HG03442 (cell line): ENCODE measurements around the gene UPK1A.

Source experiments
- ATAC-seq: cut with Tn5 transposase; IDR thresholded peaks from one replicate; pipeline ENCODE4 v1.9.1; 2021; ENCODE audit warnings: mild to moderate bottlenecking, moderate library complexity; ENCODE audit not compliant: unreplicated experiment

The UPK1A gene

DNA sequence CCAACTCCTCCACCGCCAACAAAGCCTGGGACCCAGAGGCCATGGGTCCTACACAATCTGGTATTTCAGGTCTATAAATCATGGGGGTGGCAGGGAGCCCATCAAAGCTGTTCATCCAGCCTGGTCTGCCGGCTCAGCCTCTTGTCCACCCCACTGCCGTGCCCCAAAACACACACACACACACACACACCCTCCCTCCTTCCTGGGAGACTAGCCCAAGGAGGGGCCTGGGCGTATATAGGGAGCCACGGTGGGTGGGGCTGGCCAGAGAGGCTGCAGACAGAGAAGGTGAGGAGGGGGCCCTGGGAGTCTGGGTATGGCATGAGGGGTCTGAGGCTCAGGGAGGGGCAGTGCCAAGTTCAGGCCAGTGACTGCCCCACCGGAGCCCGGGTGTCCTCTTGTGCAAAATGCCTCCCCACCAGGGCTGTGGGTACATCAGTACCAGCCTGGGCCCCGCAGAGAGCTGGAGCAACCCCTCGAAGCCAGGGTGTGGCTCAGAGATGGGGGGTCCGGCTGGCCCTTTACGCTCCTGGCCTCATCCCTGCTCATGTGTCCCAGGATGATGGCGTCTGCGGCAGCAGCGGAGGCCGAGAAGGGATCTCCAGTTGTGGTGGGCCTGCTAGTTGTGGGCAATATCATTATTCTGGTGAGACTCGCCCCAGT lies at the start of gene UPK1A:
Gene UPK1A (plus strand): TSS at position 267 of the 663 bp plus-strand sequence. CDS start 296 bp downstream, at position 563.
- ATAC-seq, result no peak

DNA sequence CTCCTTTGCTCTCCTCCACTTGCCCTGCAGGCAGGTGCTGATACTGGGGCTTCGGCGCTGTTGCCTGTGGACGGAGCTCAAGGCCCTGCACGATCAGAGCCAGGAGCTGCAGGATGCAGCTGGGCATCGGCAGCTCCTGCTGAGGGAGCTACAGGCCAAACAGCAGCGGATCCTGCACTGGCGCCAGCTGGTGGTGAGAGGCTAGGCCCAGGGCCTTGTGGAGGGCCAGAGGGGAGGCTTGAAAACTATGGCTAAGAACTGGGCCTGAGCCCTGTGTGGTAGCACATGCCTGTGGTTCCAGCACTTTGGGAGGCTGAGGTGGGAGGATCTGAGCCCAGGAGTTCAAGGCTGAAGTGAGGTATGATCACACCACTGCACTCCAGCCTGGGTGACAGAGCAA lies 47.5 kb upstream of the UPK1A start:
- ATAC-seq, result no peak

DNA sequence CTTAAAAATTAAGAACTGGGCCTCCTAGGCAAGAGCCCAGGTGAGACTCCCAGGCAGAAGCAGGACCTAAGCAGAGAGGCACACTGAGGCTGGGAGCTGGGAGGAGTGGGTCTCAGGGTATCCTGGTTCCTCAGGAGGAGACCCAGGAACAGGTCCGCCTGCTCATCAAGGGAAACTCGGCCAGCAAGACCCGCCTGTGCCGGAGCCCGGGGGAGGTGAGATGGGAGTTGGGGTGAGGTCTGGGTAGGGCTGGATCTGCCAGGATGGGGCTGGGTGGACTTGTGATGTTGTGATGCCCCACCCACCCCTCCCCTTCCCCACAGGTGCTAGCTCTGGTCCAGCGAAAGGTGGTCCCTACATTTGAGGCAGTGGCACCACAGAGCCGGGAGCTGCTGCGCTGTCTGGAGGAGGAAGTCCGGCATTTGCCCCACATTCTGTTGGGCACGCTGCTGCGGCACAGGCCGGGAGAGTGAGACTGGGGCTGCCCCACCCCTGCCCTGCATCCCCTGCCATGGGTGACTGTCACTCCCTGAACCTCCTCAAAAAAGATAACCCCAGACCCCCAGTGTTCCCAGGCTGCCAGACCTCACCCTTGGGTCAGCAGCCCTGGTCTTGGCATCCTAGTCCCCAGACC lies 46.9 kb upstream of the UPK1A start:
- ATAC-seq, result no peak

DNA sequence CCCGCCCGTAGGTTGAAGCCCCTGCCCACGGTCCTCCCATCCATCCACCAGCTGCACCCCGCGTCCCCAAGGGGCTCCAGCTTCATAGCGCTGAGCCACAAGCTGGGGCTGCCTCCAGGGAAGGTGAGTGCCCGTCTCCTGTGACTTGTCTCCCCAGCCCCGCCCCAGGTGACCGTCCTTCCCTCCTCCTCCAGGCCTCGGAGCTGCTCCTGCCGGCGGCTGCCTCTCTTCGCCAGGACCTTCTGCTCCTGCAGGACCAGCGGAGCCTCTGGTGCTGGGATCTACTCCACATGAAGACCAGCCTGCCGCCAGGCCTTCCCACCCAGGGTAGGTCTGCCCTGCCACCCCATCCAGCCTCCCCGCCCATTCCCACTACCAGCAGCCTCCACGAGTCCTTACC lies 46.3 kb upstream of the UPK1A start:
- ATAC-seq, result no peak

DNA sequence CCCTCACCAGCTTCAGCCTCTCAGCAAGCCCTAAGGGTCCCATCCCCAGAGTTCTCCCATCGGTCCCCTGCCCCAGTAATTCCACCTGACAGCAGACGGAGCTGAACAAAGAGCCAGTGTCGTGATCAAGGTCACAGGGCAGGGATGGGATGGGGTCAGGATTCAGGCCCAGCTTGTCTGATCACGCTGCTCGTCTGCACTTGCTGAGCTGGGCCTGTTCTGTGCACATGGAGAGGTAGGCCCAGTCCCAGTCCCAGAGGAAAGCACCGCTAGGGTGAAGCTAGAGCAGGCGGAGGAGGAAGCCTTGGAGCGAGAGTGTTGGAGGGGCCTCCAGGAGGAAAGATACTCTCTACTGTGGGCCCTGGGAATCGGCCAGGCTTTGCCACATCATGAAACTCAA lies 44.6 kb upstream of the UPK1A start:
- ATAC-seq, result no peak

DNA sequence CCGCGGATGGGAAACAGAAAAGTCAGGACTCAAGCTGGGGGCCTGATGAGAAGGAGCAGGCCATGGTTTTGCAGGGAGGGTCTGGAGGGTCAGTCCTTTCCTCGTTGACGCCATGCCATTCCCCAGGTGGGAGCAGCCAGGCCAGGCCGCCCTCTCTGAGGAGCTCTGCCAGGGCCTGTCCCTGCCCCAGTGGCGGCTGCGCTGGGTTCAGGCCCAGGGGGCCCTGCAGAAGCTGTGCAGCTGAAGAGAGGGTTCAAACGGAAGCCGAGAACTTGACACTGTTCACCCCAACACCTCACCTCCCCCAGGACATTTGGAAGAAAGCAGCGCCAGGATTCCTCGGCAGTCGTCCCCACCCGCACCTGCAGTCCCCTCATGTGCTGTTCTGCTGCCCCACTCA lies 43.6 kb upstream of the UPK1A start:
- no peak for ATAC-seq

DNA sequence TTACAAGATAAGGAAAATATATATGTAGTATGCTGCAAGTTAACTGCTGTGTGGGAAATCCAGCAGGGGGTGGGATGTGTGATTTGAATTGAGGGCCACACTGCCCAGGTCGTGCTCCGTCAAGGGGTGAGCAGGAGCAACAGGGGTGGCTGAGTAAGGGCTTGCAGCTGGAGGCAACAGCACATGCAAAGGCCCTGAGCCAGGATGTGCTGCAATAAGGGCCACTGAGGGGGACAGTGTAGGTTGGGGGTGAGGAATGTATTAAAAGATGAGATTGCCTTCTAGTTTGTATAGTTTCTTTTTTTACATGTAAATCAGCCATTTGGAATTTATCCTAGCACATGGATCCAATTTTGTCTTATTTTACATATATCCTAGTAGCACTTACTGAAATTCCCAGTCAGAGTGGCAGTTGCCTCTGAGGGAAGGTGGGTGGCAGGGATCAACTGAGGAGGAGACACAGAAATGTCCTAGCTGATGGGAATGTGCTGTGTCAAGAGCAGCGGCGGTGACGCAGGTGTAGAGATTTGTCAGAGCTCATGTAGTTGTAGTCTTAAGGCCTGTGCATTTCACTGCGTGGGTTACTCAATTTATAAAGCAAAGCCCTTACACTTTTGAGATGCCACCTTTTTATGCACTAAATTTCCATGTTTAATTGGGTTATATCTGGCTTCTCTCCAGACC lies 42.8 kb upstream of the UPK1A start:
- ATAC-seq, result no peak

DNA sequence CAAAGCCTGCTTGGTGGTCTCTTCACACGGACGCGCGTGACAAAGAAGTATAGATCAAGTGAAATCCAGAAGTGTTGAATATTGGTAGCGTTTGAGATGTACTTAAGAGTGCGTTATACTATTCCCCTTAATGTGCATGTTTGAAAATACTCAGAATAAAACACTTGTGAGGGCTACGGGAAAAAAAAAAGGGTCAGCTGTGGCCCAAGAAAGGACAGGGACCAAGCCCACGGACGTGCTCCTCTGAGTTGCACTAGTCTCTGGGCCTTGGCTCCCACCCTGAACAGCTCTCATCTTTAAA lies 38.1 kb upstream of the UPK1A start:
- ATAC-seq, result no peak

DNA sequence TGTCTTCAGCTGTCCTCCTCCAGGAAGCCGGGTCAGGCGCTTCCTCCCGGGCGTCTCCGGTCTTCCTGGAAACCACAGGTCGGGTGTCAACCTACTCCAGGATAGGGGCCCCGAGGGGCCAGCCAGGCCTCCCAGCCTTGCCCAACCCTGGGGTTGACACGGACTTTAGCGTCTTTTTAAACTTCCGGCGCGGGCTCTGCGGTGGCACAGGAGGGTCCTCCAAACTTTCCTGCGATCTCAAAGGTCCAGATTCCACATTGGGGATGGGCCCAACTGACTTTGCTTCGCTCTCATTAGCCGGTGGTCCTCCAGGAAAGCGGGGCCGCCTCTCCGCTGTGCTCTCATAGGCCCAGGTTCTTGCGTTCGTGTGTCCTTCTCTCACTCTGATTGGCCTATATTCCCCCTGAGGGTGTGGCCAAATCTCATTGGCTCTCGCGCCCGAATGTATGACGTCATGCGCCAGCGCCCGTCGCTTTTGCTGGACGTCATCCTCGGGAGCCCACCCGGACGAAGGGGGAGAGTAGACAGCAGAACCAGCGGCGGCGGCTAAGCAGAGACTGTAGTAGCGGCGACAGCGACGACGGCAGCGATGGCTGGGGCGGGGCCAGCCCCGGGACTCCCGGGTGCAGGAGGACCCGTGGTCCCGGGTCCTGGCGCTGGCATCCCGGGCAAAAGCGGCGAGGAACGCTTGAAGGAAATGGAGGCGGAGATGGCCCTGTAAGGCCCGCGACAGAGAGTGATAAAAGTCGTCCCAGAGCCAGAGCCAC lies 37.6 kb upstream of the UPK1A start, which contains the start of gene RBM42:
Gene RBM42 (plus strand): TSS at position 472 of the 767 bp plus-strand sequence. CDS start 118 bp downstream, at position 590.
- peak; percentile 93 for ATAC-seq

DNA sequence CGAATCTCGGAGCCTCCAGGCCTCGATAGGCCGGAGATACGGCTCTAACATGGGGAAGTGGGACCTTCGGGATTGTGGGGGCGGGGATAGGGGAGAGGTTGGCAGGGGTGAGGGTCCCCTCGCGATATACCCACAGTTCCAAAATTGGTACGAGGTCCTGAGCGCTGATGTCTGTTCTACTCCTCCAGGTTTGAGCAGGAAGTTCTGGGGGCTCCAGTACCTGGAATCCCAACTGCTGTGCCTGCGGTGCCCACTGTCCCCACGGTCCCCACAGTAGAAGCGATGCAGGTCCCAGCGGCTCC lies 37.0 kb upstream of the UPK1A start:
- no peak for ATAC-seq

DNA sequence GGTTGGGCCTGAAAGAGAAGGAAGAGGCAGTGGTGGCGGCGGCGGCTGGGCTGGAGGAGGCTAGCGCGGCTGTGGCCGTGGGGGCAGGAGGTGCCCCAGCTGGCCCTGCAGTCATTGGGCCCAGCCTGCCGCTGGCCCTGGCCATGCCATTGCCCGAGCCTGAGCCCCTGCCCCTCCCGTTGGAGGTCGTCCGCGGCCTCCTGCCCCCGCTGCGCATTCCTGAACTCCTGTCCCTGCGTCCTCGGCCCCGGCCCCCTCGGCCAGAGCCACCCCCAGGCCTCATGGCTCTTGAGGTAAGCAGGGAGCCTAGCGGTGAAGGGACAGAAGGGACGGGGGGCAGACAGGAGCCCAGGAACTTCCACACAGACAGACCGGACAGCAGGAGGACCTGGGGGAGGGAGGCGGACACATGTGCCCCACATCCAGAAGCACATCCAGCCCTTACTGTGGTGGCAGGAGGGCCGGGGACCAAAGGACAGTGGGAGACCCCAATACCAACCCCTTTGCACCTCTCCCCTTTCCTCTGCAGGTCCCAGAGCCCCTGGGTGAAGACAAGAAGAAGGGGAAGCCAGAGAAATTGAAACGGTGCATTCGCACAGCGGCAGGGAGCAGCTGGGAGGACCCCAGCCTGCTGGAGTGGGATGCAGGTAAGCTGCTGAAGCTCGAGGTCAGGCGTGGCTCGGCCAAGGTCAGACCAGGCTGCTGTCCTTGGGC lies 32.4 kb upstream of the UPK1A start:
- ATAC-seq, result no peak

DNA sequence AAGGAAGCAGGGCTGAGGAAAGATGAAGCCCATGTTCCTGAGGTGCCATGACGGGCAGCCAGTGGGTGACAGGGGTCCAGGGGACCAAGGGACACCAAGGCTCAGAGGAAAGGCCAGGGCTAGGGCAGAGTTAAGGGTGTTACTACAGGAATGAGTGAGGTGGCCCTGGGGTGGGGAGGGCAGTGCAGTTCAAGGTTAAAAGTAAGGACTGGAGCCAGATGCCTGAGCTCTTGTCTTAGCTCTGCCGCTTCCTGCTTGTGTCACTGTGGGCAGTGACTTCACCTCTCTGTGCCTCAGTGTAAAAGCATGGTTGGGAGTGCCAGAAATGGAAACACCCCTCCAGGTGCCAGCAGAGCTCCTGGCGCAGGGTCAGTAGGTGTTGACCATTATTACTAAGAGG lies 29.7 kb upstream of the UPK1A start:
- ATAC-seq, result no peak

DNA sequence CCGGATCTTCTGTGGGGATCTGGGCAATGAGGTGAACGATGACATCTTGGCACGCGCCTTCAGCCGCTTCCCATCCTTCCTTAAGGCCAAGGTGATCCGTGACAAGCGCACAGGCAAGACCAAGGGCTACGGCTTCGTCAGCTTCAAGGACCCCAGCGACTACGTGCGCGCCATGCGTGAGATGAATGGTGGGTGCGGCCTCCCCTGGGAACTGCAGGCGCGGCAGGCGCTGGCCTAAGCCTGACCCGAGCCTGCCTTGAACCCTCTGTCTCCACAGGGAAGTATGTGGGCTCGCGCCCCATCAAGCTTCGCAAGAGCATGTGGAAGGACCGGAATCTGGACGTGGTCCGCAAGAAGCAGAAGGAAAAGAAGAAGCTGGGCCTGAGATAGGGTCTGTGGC lies 29.2 kb upstream of the UPK1A start:
- ATAC-seq, result no peak

DNA sequence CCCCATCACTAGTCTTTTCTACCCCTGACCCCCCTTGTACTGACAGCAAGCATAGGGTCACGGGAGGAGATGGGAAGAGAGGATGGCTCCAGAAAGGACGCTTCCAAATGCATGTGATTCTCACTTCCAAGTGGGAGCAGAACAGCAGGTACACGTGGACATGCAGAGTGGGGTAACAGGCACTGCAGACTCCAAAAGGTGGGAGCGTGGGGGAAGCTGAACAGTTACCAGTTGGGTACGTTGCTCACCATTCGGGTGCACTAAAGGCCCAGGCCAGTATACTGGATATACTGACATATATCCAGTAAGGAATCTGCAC lies 27.0 kb upstream of the UPK1A start:
- no peak for ATAC-seq

DNA sequence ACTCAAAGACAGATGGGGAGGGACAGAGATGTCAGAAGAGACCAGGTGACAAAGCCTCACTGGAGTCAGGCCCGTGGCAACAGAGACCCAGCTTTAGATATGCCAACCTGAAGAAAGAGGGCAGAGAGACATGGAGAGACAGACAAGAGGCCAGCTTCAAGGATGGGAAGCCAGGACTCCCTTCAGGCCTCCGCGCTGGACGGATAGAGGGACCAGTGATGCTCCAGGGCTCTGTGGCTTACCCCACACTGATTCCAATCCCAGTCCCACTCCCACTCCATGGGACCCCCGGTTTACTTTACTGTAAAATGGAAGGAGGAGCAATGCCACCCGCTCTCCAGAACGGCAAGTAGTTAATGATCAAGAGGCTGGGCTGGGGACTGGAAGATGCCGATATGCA lies 26.5 kb upstream of the UPK1A start:
- no peak for ATAC-seq

DNA sequence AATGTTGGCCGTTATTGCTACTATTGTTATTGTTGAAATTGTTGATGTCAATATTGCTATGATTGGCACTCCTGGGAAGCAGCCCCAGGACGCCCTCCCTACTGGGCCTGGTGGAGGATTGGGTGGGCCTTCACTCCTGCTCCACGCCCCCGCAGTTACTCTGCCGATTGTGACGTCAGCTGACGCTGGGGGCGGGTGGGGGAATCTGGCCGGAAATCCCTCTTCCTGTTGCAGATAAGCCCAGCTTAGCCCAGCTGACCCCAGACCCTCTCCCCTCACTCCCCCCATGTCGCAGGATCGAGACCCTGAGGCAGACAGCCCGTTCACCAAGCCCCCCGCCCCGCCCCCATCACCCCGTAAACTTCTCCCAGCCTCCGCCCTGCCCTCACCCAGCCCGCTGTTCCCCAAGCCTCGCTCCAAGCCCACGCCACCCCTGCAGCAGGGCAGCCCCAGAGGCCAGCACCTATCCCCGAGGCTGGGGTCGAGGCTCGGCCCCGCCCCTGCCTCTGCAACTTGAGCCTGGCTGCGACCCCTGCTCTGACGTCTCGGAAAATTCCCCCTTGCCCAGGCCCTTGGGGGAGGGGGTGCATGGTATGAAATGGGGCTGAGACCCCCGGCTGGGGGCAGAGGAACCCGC lies 24.7 kb upstream of the UPK1A start, which contains the start of gene ETV2:
Gene ETV2 (plus strand): TSS at position 231 of the 637 bp plus-strand sequence. CDS start 716 bp downstream, outside the sequence.
- no peak for ATAC-seq

DNA sequence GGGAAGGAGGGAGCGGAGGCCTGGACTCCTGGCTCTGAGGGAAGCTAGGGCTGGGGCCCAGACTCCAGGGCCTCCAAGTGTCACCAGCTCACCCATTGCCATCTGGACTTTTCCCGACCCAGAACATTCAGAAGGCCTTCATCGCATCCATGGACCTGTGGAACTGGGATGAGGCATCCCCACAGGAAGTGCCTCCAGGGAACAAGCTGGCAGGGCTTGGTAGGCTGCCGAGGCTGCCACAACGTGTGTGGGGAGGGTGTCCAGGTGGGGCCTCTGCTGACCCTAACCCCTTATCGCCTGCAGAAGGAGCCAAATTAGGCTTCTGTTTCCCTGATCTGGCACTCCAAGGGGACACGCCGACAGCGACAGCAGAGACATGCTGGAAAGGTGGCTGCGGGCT lies 24.0 kb upstream of the UPK1A start:
- no peak for ATAC-seq

DNA sequence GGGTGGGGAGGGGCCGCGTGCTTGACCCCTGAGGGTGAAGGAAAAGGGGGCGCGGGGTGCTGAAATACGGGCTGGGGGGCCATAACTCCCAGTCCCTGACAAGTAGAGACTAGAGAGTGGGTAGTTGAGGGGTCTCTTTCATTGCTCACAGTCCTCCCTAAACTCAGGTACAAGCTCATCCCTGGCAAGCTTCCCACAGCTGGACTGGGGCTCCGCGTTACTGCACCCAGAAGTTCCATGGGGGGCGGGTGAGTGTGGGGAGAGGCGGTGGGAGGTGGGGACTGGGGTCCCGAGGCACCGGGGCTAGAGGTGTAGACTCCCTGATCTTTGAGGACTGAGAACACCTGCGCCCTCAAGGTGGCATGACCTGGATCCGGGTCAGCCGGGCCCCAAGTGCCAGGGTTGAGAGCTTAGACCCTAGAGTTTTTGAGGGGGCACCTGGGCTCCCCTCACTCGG lies 23.5 kb upstream of the UPK1A start:
- no peak for ATAC-seq

DNA sequence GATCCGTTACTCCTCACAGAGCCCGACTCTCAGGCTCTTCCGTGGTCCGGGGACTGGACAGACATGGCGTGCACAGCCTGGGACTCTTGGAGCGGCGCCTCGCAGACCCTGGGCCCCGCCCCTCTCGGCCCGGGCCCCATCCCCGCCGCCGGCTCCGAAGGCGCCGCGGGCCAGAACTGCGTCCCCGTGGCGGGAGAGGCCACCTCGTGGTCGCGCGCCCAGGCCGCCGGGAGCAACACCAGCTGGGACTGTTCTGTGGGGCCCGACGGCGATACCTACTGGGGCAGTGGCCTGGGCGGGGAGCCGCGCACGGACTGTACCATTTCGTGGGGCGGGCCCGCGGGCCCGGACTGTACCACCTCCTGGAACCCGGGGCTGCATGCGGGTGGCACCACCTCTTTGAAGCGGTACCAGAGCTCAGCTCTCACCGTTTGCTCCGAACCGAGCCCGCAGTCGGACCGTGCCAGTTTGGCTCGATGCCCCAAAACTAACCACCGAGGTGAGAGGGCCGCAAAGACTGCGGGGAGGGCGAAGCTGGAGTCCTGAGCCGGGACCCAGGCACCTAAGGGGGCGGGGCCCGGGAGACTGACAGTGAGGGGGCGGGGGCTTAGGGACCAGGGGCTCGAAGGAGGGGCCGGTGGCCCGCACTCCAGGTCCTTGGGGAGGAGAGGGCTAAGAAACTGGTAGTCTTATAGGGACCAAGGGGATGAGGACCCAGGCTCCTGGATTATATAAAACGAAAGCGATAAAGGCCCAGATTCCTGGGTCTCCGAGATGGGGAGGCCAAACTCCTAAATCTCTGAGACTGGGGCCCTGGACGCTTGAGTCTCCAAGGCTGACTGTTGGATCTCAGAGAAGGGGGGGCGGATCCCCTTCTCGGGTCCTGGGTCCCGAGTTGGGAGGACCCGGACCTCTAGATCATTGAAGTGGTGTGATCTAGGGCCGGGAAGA lies 22.8 kb upstream of the UPK1A start:
- ATAC-seq, result no peak
